IPS DF 6.9 (cell line): Measurements from ENCODE around the gene DYNC1I1.
"Not testable (repeated sequence)": the region's sequence is repeated elsewhere in the genome, so short reads cannot be mapped to it uniquely, and the experiment has no call there.

ENCODE experiments used
- DNase-seq: peaks from one replicate; pipeline ENCODE4 v3.0.0-alpha.2; 2013; ENCODE audit warnings: low read depth, low spot score
- H3K27ac ChIP-seq: one replicate; pipeline ENCODE4 v1.5.1; 2013; ENCODE audit warnings: low read length, control low read depth
- H3K27me3 ChIP-seq: 2 replicates; pipeline ENCODE4 v1.6.1; 2013; ENCODE audit warnings: mild to moderate bottlenecking, low read length; ENCODE audit not compliant: control insufficient read depth, insufficient read depth
- H3K36me3 ChIP-seq: 2 replicates; pipeline ENCODE4 v1.6.1; 2013; ENCODE audit warnings: low read length; ENCODE audit not compliant: control insufficient read depth, insufficient read depth
- H3K4me1 ChIP-seq: 2 replicates; pipeline ENCODE4 v1.6.1; 2013; ENCODE audit warnings: low read length; ENCODE audit not compliant: control insufficient read depth, insufficient read depth
- H3K4me3 ChIP-seq: 2 replicates; pipeline ENCODE4 v1.5.1; 2013; ENCODE audit warnings: mild to moderate bottlenecking, low read length
- H3K9me3 ChIP-seq: 2 replicates; pipeline ENCODE4 v1.6.1; 2013; ENCODE audit warnings: low read length, inconsistent platforms; ENCODE audit not compliant: control insufficient read depth, insufficient read depth
- WGBS: extraction: QIAGEN DNeasy Blood & Tissue Kit; methylation state at CpG from one replicate; pipeline ENCODE4 v1.1.7; 2013; ENCODE audit warnings: mixed read lengths, missing lambda C conversion rate; ENCODE audit not compliant: insufficient read length, insufficient coverage; 5-methylcytosine and 5-hydroxymethylcytosine counted together

Gene DYNC1I1

GRCh38 chr7:95922191-95922590 is 149.8 kb downstream of the DYNC1I1 start:
- DNase-seq, result no peak
- Histone ChIP-seq H3K9me3 (no peaks in the 10 kb centered on the region), H3K36me3 (no peaks in the 10 kb centered on the region), H3K4me3 (no peak overlapping the region), H3K27me3 (no peaks in the 10 kb centered on the region), H3K27ac (no peak overlapping the region), H3K4me1 (no peaks in the 10 kb centered on the region)
- no CpG with 5 or more reads among the region's 3 CpGs for WGBS

- no peak for DNase-seq
- Histone ChIP-seq H3K27ac (no peak overlapping the region), H3K27me3 (no peaks in the 10 kb centered on the region), H3K9me3 (no peaks in the 10 kb centered on the region), H3K4me3 (no peak overlapping the region), H3K4me1 (no peaks in the 10 kb centered on the region), H3K36me3 (no peaks in the 10 kb centered on the region)
- WGBS, result no CpG with 5 or more reads among the region's 3 CpGs
These were observed 152.9 kb downstream of the DYNC1I1 start for GRCh38 chr7:95925236-95925635.

- Histone ChIP-seq H3K27me3 (no peaks in the 10 kb centered on the region), H3K36me3 (no peaks in the 10 kb centered on the region), H3K9me3 (no peaks in the 10 kb centered on the region), H3K4me3 (no peak overlapping the region), H3K27ac (no peak overlapping the region), H3K4me1 (no peaks in the 10 kb centered on the region)
- DNase-seq, result no peak
These were observed 153.6 kb downstream of the DYNC1I1 start for GRCh38 chr7:95925971-95926370.

- Histone ChIP-seq H3K9me3 (no peaks in the 10 kb centered on the region), H3K27ac (no peak overlapping the region), H3K4me1 (no peaks in the 10 kb centered on the region), H3K36me3 (no peaks in the 10 kb centered on the region), H3K27me3 (no peaks in the 10 kb centered on the region), H3K4me3 (no peak overlapping the region)
- no CpG with 5 or more reads among the region's 5 CpGs for WGBS
- no peak for DNase-seq
These were observed 155.4 kb downstream of the DYNC1I1 start for GRCh38 chr7:95927756-95928155.

GRCh38 chr7:95929710-95930280 is 157.4 kb downstream of the DYNC1I1 start:
- no CpG with 5 or more reads among the region's 1 CpG for WGBS

GRCh38 chr7:95931460-95932232 is 159.3 kb downstream of the DYNC1I1 start:
- WGBS, result no CpG with 5 or more reads among the region's 6 CpGs
- H3K9me3 ChIP-seq, result no peaks in the 10 kb centered on the region
- no peak overlapping the region for H3K4me3 ChIP-seq
- DNase-seq, result no peak
- H3K36me3 ChIP-seq, result no peaks in the 10 kb centered on the region
- H3K4me1 ChIP-seq, result no peaks in the 10 kb centered on the region
- H3K27ac ChIP-seq, result no peak overlapping the region
- H3K27me3 ChIP-seq, result no peaks in the 10 kb centered on the region

More at GRCh38 chr7:95929710-95930280, 157.4 kb downstream of the DYNC1I1 start:
- Histone ChIP-seq H3K4me1 (no peaks in the 10 kb centered on the region), H3K36me3 (no peaks in the 10 kb centered on the region), H3K9me3 (no peaks in the 10 kb centered on the region), H3K27ac (no peak overlapping the region), H3K27me3 (no peaks in the 10 kb centered on the region), H3K4me3 (no peak overlapping the region)
- no peak for DNase-seq

GRCh38 chr7:95933618-95934017 is 161.3 kb downstream of the DYNC1I1 start:
- WGBS, result no CpG with 5 or more reads among the region's 4 CpGs
- no peak for DNase-seq
- no peak overlapping the region for H3K27ac ChIP-seq

GRCh38 chr7:95944867-95945266 is 172.5 kb downstream of the DYNC1I1 start:
- not testable (repeated sequence) for H3K4me1 ChIP-seq, H3K36me3 ChIP-seq, H3K27ac ChIP-seq, H3K27me3 ChIP-seq, H3K9me3 ChIP-seq, H3K4me3 ChIP-seq, DNase-seq
- WGBS, result no CpG with 5 or more reads among the region's 1 CpG

More at GRCh38 chr7:95933618-95934017, 161.3 kb downstream of the DYNC1I1 start:
- no peak overlapping the region for H3K4me3 ChIP-seq
- H3K27me3 ChIP-seq, result no peaks in the 10 kb centered on the region
- H3K9me3 ChIP-seq, result no peaks in the 10 kb centered on the region
- H3K36me3 ChIP-seq, result no peaks in the 10 kb centered on the region
- no peaks in the 10 kb centered on the region for H3K4me1 ChIP-seq

GRCh38 chr7:95950698-95951097 is 178.3 kb downstream of the DYNC1I1 start:
- no peaks in the 10 kb centered on the region for H3K4me1 ChIP-seq
- no peaks in the 10 kb centered on the region for H3K9me3 ChIP-seq
- no peaks in the 10 kb centered on the region for H3K27me3 ChIP-seq
- no CpG with 5 or more reads among the region's 1 CpG for WGBS
- no peak for DNase-seq
- no peak overlapping the region for H3K27ac ChIP-seq
- H3K4me3 ChIP-seq, result no peak overlapping the region
- no peaks in the 10 kb centered on the region for H3K36me3 ChIP-seq

- no peak for DNase-seq
- Histone ChIP-seq H3K27me3 (no peaks in the 10 kb centered on the region), H3K4me1 (no peaks in the 10 kb centered on the region), H3K36me3 (no peaks in the 10 kb centered on the region), H3K4me3 (no peak overlapping the region), H3K9me3 (no peaks in the 10 kb centered on the region), H3K27ac (no peak overlapping the region)
- WGBS, result no CpG with 5 or more reads among the region's 5 CpGs
These were observed 179.2 kb downstream of the DYNC1I1 start for GRCh38 chr7:95951531-95951930.
